Adipocyte (in vitro differentiated cells): ENCODE results near the gene USP2.
A peak's percentile ranks its signal among the peaks of the same experiment; 100 is the strongest.

ENCODE experiments used
- DNase-seq: peaks from one replicate; pipeline ENCODE4 v3.0.0-alpha.2; 2015; ENCODE audit warnings: low read depth
- H3K27me3 ChIP-seq: replicated peaks from 2 replicates; pipeline ENCODE4 v1.7.0; 2013; ENCODE audit warnings: mild to moderate bottlenecking, low read length, moderate library complexity; ENCODE audit not compliant: control insufficient read depth, insufficient read depth
- H3K36me3 ChIP-seq: 2 replicates; pipeline ENCODE4 v1.7.0; 2013; ENCODE audit warnings: low read length, mild to moderate bottlenecking, moderate library complexity; ENCODE audit not compliant: control insufficient read depth, insufficient read depth, severe bottlenecking
- H3K4me1 ChIP-seq: 2 replicates; pipeline ENCODE4 v1.7.0; 2013; ENCODE audit warnings: mild to moderate bottlenecking, low read length, moderate library complexity; ENCODE audit not compliant: control insufficient read depth, insufficient read depth
- H3K4me3 ChIP-seq: 2 replicates; pipeline ENCODE4 v1.7.0; 2013; ENCODE audit warnings: mild to moderate bottlenecking, low read length, moderate library complexity
- H3K9ac ChIP-seq: 2 replicates; pipeline ENCODE4 v1.7.0; 2013; ENCODE audit warnings: mild to moderate bottlenecking, low read length, moderate library complexity
- H3K9me3 ChIP-seq: 2 replicates; pipeline ENCODE4 v1.7.0; 2013; ENCODE audit warnings: mild to moderate bottlenecking, low read length, moderate library complexity; ENCODE audit not compliant: control insufficient read depth

USP2 gene

DNA sequence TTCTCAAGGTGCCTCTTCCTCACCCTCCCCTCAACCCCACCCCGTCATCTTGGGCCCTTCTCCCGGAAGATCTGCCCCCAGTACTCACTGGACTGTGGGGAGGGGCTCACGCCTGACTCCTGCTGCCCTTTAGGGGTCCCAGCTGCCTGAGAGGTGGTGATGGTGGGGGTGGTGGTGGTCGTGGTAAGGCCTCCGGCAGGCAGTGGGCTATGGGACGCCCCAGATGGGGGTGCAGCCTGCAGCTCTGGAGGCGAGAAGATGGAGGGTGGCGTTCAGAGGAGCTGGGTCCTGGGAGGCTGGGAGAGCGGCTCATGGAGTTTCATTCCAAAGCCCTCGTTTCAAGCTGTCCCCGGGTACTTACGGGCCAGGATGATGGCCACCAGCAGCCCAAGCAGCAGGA, 35.8 kb downstream of the USP2 start:
- Histone ChIP-seq H3K9ac (no peak overlapping the region), H3K27me3 (peaks cover 11% of the 10 kb centered on the region), H3K36me3 (no peaks in the 10 kb centered on the region), H3K4me1 (peaks cover 26% of the 10 kb centered on the region), H3K4me3 (no peak overlapping the region), H3K9me3 (no peaks in the 10 kb centered on the region)
- DNase-seq, result no peak

DNA sequence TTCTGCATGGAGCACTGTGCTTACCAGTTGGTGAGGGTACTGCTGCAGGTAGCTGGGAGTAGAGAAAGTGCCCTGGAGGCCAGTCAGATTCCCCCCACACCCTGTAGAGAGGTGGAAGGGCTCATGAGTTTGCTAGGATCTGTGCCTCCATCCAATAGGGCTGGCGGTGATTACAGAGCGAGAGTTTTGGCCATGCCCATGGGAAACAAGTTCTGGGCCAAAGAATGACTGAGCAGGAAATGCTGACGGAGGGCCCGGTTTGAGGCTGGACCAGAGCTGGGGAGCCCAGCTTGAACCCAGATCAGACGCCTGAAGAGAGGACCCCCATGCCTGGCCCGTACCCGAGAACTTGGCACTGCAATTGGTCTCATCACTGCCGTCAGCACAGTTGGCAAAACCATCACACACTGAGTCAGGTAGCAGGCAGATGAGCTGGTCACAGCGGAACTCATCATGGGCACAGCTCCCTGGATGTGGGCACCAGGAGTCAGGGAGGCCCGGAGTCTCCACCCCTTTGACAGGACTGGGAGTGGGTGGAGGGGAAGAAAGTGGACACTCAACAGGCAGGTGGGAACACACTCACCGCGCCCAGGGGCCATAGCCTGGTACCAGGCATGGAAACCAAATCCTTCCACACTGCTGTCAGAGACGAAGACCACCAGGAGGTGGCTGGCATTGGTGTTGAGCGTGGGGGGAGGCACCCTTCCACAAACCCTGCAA, 37.0 kb downstream of the USP2 start:
- H3K4me3 ChIP-seq, result no peak overlapping the region
- H3K9ac ChIP-seq, result no peak overlapping the region
- H3K4me1 ChIP-seq, result peaks cover 27% of the 10 kb centered on the region
- peaks cover 5% of the 10 kb centered on the region for H3K27me3 ChIP-seq
- no peak for DNase-seq
- H3K36me3 ChIP-seq, result no peaks in the 10 kb centered on the region
- H3K9me3 ChIP-seq, result no peaks in the 10 kb centered on the region

DNA sequence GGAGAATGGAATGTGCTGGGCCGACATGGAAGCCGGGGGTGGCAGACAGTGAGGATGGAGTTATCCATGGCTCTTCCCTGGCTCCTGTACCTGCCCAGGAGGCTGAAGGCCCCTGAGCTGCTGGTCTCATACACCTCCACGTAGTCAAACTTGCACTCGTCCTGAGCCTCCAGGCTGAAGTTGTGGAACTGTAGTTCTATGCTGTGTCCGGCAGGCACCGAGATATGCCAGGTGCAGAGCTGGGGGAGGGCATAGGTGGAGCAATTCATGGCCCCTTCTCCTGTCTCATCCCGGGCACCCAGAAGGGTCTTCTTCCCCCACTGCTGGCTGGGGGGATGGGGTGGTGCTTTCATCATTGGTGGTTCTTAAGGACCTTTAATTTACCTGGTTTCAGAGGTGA, 37.8 kb downstream of the USP2 start:
- H3K27me3 ChIP-seq, result peaks cover 5% of the 10 kb centered on the region

DNA sequence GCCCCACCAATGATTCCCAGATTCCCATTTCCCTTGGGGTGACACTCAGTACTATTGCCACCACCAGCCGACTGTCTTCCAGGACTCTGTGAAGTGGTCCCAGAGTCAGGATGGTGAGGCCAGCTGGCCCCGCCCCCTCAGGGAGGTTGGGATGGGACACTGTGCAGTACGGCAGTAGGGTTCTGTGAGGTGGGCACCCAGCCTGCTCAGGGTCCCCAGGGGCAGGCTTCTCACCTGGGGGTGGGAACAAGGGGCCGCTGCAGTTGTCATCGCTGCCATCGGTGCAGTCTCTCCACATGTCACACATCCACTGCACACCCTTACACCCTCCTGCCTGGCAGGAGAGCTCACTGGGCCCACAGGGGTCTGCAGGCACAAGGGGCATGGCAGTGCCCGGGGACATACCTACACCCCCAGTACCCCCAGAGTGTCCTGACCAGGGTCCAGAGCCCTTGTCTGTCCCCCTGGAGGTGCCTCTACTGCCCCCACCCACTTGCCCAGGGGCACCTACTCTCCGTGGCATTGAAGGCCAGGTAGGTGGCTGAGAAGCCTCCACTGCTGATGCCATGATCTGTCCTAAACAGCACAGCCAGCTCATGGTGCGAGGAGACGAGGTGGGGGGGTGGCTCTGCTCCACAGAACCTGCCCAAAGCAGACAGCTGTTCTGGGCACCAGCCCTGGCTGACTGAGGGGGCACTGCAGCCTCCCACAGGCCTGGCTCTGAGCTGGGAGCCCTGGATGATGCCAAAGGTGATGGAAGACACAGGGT, 38.9 kb downstream of the USP2 start:
- H3K9me3 ChIP-seq, result no peaks in the 10 kb centered on the region
- H3K4me1 ChIP-seq, result peaks cover 40% of the 10 kb centered on the region
- H3K36me3 ChIP-seq, result no peaks in the 10 kb centered on the region
- no peak overlapping the region for H3K9ac ChIP-seq
- H3K27me3 ChIP-seq, result peaks cover 5% of the 10 kb centered on the region
- DNase-seq, result no peak
- H3K4me3 ChIP-seq, result no peak overlapping the region

More for the DNA sequence above, 37.8 kb downstream of the USP2 start:
- Histone ChIP-seq H3K4me1 (peaks cover 34% of the 10 kb centered on the region), H3K4me3 (no peak overlapping the region), H3K9me3 (no peaks in the 10 kb centered on the region), H3K36me3 (no peaks in the 10 kb centered on the region), H3K9ac (no peak overlapping the region)
- no peak for DNase-seq

DNA sequence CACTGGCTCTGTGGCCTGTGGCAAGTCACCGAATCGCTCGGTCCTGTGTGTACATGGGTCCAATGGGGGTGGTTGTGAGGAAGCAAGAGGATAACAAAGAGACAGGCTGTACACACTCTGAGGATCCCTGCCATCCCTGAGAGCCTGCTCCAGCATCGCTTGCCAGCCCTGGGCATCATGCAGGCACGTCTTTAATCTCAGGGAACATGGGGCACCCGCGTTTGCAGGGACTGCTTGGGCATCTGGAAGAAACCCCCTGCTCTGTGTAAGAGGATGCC, 39.5 kb downstream of the USP2 start:
- Histone ChIP-seq H3K27me3 (peaks cover 5% of the 10 kb centered on the region), H3K9ac (no peak overlapping the region), H3K4me1 (peaks cover 41% of the 10 kb centered on the region), H3K9me3 (no peaks in the 10 kb centered on the region), H3K36me3 (no peaks in the 10 kb centered on the region), H3K4me3 (no peak overlapping the region)
- DNase-seq, result no peak

DNA sequence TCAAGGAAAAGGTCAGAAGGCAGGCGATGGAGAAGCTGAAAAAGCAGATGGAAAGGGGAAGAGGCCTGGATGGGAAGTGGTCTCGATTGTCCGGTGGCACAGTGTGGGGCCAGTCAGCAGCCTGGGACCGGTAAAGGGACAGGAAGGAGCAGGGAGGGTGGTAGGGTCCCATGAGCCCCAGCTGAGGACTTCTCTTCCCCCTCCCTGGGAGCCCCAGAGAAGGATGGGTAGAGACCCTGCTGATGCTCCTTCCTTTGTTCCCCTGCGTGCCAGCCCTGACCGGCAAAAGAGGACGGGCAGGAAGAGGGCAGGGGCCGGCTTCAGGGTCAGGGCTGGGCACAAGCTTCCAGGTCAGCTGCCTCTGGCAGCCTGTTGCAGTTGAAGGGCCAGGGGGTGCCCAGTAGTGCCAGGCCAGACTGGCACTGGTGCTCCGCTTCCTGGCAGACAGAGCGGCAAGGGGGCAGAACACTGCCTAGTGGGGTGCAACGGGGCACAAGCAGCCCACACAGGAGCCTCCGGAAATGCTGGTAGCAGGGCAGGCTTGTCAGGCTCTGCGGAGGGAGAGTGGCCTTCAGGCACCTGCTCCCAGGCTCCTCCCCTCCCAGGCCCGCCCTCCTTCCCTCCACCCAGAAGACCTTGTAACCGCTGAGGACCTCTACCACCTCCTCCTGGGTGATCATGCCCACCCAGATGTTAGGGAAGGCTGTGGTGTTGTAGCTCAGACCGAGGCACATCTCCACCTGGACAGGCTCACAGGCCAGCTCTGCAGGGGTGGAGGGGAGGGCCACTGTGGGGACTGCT, 40.1 kb downstream of the USP2 start:
- Histone ChIP-seq H3K4me1 (peaks cover 36% of the 10 kb centered on the region), H3K9me3 (no peaks in the 10 kb centered on the region), H3K4me3 (peak overlapping the region; percentile 84), H3K9ac (peak overlapping the region; percentile 91), H3K36me3 (no peaks in the 10 kb centered on the region), H3K27me3 (peaks cover 5% of the 10 kb centered on the region)
- no peak for DNase-seq

DNA sequence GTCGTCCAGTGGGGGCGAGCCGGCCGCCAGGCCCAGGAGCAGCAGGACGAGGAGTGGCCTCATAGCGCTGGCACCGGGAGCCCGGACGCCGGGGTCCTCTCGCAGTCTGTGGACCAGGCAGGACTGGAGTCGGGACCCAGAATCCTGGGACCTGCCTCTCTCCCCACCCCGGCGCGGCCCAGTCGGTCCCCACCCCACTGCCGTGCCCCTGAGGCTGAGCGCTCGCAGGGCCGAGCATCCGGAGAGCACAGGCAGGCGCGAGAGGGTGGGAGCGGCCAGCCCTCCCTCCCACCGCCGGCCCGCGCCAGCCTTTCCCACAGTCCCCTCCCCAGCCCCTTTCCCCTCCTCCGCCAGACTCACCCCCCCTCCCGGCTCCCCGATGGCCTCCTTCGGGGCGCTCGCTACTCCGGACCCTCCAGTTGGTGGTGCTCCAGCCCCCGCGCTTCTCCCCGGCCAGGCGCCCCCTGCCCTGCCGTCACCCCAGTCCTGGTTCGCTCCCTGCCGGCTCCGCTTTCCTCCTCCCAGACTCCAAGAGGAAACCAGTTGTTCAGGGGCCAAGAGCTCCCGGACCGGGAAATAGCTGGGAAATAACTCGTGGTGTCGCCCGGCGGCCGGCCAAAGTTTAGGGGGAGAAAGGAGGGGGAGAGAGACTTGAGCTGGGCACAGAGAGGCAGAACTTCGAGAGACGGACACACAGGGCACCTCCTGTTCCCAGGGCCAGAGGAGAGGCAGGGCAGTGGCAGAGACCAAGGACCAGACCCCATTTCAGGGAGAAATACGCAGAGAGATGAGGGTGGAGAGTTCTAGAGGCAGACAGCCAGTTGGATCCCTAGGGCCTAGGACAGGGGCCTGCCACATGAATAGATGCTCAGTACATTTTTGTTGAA, 40.9 kb downstream of the USP2 start, which contains the start of gene C1QTNF5:
C1QTNF5 (minus strand) TSS at position 549 of the 887 bp plus-strand sequence; CDS start at position 63, 486 bp downstream.
- H3K9ac ChIP-seq, result peak within 1 kb of the TSS; percentile 91
- peak within 1 kb of the TSS; percentile 84 for H3K4me3 ChIP-seq
- H3K27me3 ChIP-seq, result peaks cover 5% of the 10 kb centered on the region
- no peaks in the 10 kb centered on the region for H3K9me3 ChIP-seq
- no peaks in the 10 kb centered on the region for H3K36me3 ChIP-seq
- peaks cover 43% of the 10 kb centered on the region for H3K4me1 ChIP-seq
- peak; percentile 55 for DNase-seq

DNA sequence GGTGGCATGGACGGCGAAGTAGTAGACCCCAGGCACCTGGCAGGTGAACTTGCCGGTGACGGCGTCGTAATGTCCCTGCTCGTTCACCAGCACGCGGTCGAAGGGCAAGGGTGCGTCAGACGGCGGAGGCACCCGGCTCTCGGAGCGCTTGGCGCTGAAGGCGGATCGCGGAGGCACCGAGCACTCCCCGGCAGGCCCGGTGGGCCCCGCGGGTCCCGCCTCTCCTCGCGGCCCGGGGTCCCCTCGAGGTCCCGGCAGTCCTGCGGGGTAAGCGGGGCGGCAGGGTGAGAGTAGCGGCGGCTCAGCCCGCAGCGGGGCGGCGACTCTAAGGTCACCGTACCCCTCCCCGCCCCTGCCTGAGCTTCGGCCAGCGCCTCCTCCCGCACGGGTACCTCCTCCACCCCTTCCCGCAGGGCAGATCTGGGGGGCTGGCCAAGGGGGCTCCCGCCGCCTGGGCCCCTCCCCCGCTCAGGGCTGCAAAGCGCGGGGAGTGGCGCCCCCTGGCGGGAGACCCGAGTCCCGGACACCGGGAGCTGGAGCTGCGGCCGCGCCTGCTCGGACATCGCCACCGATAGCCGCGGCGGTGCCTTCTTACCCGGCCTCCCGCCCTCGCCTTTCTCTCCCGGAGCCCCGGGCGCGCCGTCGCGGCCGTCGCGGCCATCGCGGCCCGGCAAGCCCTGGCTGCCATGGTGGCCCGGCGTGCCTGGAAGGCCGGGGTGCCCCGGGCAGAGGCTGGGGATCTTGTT, 41.7 kb downstream of the USP2 start:
- Histone ChIP-seq H3K27me3 (peaks cover 5% of the 10 kb centered on the region), H3K36me3 (no peaks in the 10 kb centered on the region), H3K9me3 (no peaks in the 10 kb centered on the region), H3K4me1 (peaks cover 52% of the 10 kb centered on the region), H3K9ac (peak overlapping the region; percentile 91), H3K4me3 (peak overlapping the region; percentile 84)
- peak; percentile 91 for DNase-seq

DNA sequence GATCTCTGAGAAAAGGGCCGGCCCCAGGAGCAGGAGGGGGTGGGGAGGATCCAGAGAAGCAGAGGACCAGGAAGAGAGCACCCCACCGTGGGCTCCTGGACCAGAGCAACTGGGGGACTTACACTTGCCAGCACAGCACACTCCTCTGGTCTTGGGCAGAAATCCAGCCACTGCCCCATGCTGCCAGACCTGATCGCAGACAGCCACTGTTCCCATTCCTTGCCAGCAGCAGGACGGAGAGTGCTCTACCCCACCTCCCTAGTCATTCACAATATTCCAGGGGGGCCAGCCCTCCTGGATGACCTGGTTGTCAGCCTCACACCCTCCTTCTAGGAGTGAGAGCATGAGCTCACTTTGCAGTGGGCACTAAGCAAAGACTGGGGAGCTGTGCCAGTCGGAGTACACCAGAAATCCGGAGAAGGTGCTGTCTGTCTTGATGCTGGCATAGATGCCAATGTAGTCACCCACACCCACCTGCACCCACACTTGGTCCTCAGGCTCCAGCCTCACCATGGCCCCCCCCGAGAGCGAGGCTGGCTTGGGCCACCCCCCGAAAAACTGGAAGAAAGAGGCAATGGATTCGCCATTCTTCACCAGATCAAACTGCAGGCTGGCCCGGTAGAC, 42.4 kb downstream of the USP2 start:
- H3K9ac ChIP-seq, result peak overlapping the region; percentile 91
- peaks cover 50% of the 10 kb centered on the region for H3K4me1 ChIP-seq
- no peaks in the 10 kb centered on the region for H3K9me3 ChIP-seq
- no peaks in the 10 kb centered on the region for H3K36me3 ChIP-seq
- H3K4me3 ChIP-seq, result peak overlapping the region; percentile 84
- DNase-seq, result peak; percentile 12
- H3K27me3 ChIP-seq, result peaks cover 5% of the 10 kb centered on the region
